RCC 7860 (cell line): Measurements from ENCODE around the gene CHRNA1.

Experiments used
- DNase-seq: peaks from one replicate; pipeline ENCODE4 v3.0.0-alpha.2; 2015; ENCODE audit warnings: low spot score
- FAIRE-seq: peaks from 2 replicates; lab custom pipeline; 2012; peaks lifted over from hg19 to GRCh38; lab: Jason Lieb, UNC

The CHRNA1 gene

DNA sequence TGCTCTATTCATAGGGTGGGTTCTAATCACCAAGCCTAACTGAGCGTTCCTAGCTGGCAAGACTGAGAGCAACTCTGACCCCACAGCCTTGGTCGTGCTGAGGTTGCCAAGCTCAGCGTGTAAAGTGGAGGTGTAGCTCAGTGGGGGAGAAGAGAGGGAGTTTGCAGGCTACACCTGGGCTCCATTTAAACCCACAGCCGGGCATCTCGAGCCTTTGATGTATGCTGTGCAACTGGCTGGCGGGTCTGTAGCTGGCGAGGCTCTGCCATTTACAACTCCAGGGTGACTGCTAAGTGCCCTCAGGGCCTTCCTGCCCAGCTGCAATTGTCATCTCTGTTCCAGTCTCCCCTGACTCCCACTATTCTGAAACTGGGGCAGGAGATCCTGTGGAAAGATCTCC, 20.0 kb upstream of the CHRNA1 start:
- DNase-seq (no peak), FAIRE-seq (no peak)

DNA sequence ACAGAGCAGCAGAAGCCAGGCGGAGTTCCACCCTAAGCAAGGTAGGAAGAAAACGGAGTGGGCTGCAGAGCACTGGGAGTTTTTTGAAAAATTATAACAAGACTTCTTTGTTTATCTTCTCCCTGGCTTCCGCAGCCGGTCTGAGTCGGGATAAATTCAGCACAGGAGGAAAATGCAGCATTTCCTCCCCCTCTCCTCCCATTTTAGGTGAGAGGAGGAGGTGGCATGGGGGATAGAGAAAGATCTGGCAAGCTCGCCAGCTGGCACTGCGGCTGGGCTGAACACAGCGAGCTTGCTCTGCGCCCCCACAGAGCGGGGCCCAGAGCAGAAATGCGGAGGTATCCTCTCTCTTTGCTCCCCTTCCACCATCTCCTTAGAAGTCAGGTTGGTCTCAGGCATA, 17.7 kb upstream of the CHRNA1 start:
- FAIRE-seq, result no peak
- no peak for DNase-seq

DNA sequence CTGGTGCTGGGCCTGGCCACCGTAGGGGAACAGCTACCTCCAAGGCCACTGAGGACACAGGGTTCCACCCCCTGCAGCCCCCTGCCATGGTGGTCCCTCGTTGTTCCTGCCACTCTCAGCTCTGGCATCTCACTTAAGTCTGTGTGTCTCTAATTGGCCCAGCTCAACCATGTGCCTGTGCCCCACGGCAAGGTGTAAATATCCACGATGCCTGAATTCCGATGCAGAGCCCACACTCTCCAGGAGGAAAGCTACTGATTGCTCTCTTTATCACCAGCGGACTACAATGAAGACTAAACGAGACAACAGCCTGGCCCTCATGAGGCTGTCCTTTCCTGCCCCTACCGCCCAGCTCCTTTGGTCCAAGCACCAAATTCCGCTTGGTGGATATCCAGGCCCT, 17.0 kb upstream of the CHRNA1 start:
- no peak for FAIRE-seq
- DNase-seq, result no peak

DNA sequence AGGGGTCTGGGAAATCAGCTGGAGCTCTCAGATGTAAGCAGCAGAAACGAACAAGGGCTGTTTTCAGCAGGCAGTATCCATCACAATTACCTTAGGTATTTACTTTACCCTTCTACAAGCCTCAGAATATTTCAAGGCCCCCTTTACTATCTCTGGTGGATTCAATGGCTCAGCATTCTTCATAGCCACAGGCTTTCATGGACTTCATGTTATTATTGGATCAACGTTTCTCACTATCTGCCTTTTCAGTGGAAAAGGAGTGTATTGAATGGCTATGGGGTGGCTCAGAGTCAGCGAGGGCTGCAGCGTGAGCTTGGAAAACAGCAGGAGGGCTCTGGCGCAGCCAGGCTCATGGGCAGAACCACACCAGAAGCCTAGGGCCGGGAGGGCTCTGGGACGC, 16.6 kb upstream of the CHRNA1 start:
- DNase-seq (no peak), FAIRE-seq (no peak)

DNA sequence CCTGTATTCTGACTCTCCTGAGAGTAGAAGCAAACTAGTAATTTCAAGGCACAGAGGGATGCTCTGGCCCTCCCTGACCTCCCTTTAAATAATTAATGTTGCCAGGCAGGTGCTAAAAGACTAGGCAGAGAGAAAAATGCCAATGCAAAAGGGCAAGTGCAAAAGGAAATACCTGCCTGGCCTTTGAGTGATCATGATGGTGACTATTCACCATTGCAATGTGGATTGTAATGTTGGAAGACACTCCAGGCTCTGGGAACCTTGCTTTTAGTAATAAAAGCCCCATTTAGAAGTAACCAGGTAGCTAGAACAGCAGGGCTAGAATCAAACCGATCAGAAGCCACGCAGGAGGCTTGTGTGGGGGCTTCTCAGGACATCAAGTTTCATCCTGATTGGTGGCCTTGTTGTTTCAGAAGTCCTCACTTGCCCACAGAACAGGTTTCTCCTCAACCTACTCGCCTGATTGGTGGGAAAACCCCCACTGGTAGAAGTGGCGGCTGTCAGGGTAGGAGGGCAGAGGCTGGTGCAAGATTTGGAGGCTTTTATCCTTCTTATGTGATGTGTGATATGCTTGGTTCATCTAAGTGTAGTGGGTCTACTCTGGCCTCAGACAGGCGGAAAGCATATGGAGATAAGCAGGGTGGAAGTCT, 16.0 kb upstream of the CHRNA1 start:
- DNase-seq, result no peak
- FAIRE-seq, result no peak

DNA sequence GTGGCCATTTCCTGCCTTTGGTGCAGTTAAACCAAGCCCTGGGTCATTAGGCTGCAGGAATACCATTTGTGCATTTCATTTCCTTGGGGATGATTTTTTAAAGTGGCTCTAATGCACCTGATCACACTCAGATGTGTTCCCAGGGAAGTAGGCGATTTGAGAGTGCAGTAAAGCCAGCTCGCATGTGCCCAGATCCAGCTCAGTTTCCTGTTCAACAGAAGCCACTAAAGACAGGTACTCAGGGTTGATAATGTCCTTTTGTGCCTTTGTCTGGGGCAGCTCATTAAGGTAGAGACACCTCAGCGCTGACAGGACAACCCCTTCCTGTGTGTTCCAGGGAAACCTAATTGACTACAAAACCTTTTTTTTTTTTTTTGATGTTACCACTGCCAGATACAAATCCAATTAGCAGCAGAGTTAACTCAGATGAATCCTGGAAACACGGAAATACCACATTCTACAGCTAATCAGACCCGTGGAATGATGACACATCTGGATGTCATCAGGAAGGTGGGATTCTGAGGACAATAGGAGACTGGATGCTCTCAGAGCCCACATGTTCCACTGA, 15.2 kb upstream of the CHRNA1 start:
- FAIRE-seq, result no peak
- peak; percentile 38 for DNase-seq

DNA sequence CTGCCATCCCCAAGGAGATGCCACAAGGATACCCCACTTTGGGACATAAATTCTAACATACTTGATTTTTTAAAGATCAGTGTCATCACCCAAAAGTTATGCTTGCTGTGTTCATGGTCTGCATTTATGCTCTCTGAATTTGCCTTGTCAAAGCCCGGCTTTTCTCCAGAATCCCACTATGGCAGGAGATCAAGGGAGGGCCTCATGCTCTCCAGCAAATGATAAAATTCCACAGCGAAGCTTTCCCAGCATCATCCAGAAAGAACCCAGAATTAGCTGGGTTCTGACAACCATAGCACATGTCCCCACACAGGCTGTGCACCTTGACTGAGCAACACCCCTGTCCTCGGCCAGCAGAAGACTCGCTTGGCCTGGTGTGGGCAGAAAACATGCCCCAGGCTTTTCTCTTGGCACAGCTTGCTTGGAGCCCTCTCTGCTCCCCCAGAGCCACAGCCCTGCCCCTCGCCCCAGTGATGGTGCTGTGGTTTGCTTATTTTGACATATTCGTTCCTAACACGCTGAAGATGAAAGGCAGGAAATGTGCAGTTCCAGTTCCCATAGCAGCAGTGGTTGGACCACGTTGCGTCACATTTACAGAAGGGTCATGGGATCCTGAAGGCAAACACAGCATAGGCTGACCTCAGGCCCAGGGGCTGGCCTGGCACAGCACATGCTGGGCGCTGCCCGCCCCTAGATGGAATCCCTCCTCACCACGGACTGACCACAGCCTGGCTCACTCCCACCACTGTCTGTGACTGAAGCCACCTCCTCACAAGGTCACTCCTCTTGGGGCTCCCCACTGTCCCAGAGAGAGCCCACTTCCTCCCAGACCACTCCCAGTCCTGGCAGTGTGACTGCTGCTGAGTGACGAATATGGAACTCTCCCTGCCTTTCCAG, 14.1 kb upstream of the CHRNA1 start:
- FAIRE-seq (peak; percentile 72), DNase-seq (peak; percentile 91)

DNA sequence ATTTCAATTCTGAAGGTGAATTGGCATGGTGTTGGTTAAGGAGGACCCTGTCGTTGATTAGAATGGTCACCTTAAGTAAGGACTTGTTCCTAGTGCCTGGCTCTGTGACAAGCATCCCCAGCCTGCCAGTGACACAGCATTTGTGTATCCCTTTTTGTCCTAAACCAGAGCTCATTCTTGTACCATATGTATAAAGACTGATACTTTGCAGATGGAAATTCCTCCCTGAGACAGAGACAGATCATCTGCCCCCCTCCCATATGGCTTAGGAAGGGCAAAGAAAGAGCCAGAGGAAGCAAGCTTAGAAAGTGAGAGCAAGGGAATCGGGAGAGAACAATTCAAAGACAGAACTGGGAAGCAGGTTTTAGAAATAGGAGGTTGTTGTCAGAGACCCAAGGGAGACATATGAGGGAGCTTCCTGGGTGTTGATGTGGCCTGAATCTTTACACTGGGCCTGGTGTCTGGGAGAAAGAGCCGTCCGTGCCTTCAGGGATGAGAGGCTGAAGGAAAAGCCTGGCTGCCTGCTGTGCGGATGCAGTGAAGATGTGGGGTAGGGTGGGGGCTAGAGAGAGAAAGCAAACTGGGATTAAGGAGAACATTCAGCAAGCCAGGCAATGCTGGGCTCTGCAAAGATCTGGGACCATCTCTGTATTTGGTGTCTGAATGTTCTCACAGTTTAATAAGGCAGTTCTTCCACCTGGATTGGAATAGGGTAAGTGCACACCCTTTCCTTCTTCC, 13.2 kb upstream of the CHRNA1 start:
- DNase-seq (no peak), FAIRE-seq (no peak)

DNA sequence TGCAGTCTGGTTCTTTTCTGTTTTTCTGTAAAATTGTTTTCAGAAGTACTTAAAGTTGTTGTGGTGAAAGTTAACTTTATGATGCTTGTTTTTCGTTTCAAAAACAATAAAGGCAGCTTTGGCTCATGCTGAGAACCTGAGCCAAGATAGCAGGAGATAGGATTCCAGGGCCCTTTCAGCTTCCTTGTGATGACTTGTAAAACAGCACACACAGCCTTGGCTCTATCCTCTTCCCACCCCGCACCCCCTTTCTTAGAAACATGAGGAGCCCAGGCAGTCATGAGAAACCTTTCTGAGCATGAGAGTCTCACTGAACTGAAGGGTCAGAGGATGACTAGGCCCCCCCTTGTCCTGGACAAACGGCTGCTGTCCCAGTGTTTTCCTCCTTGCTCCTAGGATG, 12.4 kb upstream of the CHRNA1 start:
- no peak for DNase-seq
- no peak for FAIRE-seq

DNA sequence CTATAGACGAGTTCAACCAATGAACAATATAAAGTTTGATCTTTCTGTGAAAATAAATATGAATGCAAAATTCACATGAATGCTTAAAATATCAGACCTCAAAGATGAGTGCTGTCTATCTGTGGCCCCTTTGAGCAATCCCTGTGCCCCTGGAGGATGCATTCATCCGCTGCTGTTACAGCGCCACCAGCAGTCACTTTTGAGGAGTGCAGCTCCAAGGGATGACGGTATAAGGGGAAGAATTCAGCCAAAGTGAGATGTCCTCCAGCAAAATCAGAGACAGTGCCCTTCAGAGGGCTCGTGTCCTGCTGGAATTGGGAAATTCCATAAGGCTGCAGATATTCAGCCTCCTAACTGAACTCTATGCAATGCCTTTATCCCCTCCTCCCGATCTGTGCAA, 12.0 kb upstream of the CHRNA1 start:
- FAIRE-seq (no peak), DNase-seq (no peak)

DNA sequence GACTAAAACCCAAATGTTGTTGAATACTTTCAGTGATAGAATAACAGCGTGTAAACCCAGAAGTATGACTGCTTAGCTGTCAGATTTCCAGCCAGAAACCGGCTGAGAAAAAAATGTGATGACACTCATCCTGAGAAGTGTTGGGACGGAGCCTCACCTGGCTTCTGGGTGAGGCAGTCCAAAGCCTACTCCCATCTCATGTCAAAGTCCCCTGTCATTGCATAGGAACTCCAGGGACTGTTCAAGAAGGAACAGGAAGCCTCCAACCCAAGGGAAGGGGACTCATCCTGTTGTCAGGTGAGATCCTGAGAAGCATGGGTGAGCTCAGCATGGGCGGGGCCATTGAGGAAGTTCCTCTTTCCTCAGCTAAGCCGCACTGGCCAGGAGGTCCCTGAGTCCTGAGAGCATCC, 11.3 kb upstream of the CHRNA1 start:
- no peak for DNase-seq
- no peak for FAIRE-seq

DNA sequence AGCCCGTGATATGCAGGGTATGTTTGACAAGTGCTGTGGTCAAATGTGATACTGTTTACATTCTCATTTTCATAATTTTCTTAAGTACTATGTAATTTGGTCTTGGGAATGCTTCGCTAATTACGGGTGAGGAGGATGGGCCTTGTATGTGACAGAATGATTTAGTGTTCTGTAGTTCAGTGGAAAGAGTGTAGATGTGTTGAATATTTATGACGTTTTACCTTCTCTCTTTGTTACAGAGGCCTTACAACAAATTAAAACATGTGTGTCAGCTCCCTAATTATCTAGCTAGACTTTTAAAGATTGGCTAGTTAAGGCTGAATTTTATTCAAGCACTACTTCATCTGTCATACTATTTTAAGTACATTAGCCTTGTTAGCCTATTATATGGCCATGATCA, 10.6 kb upstream of the CHRNA1 start:
- DNase-seq (no peak), FAIRE-seq (no peak)

DNA sequence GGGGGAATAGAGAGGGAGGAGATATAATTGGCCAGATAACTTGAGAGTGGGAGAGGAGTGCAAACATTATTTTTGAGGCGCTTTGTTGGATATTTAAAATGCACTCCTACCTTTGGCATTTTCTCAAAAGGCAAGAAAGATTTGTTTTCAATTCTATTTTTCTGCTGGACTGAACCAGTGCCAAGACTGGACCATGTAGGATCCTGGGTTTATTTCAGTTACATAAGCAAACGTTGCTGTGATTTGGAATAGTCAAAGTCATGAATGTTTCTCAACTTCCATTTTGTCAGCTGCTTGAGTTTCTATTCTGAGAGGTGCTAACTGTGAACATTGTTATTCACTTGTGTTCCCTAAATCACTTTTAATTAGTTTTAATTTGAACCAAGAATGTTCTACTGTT, 8.9 kb upstream of the CHRNA1 start:
- no peak for FAIRE-seq
- no peak for DNase-seq

DNA sequence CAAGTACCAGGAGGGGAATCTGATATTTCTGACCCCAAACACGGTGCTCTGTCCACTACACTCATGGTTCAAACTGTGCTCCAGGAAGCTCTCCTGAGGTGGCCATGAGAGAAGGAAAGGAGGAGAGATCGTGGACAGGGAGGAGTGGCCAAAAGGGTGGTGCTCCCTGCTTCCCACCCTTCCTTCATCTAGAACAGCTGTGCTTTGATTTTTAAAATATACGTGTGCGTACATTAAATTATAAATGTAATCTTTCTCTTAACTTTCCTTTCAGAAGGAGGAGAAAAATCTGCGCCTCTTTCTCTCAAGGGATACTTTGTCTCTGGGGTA, 8.2 kb upstream of the CHRNA1 start:
- DNase-seq (no peak), FAIRE-seq (no peak)

DNA sequence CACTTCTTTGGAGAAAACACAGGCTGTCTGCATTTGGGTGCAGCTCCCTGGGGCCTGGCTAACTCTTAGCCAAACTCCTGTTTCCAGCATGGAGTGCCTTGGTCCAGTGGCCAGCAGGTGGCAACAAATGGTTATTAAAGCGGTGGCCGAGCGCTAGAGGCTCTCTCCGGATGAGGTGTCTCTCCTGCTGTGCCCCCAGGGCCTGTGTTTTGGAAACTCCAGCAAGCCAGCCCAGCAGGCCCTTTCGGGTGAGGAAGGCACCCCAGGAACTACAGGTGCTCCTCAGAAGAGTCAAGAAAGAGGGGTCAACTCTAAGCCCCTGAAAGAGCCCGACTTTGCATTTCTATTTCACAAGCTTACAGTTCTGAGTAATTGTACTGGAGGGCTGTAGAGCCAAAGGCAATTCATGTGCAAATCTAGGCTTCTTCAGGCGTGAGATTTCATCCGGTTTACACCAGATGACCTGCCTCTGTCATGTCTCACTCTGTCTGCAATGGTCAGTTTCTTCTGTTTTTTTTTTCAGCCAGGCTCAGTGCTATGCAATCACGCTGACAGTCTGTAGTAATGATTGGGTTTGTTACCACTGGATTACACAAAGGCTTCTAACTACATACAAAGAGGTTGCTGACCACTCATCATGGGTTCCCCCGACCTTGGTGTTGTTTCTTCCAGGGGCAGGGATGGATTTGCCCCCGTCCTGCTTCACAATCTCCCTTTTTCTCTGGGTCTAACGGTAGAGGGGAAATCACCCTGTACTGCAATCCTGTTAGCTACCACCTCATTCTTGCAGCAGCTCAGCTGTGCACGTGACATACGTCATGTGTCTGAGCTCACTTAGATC, 7.6 kb upstream of the CHRNA1 start:
- no peak for FAIRE-seq
- DNase-seq, result peak; percentile 58

DNA sequence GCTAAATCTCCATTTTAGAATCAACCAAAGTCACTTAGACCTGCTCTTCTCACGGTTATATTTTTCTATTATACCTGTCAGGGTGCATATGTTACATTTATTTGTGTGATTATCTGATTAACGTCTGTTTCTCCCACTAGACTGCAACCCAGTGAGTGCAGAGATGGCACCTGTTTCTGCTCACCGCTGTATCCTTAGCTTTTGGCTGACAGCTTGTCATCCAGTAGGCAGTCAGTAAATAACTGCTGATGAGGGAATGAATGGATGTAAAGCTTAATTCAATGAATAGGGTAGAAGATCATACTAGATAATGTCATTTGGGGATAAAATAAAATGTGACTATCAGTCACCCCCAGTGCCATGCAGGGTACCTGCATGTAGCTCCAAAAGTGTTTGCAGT, 6.9 kb upstream of the CHRNA1 start:
- FAIRE-seq (no peak), DNase-seq (no peak)

DNA sequence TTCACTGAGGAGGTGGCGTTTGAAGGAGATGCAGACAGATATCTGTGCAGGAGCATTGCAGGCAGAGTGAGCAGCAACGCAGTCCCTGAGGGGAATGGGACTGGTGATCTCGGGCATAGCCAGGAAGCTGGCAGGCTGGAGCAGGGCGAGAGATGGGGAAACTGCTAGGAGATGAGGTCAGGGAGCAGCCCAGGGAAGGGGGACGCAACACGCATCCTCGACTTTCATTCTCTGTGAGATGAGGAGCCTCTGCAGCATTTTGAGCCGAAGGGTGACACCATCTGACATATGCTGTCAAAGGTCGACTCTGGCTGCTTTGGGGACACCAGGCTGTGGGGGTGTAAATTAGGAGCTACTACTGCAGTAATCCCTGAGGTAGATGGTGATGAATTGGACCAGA, 4.3 kb upstream of the CHRNA1 start:
- FAIRE-seq (no peak), DNase-seq (no peak)

DNA sequence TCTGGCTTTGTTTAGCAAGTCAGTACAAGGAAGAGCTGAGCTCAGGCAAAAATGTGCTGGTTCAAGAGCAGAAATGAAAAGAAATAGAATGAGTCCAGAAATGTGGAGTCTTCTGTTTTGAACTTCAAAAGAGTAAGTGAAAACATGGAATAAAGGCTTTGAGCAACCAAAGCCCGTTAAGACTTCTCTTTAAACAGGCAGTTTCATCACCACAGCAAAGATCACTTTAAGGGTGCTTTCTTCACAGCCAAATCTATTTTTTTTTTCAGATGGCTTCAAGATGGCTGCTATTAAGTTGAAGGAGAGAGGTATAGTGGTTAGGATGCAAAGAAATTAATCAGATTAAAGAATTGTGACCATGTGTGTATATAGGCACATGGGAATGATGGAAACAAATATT, 2.0 kb upstream of the CHRNA1 start:
- DNase-seq, result no peak
- no peak for FAIRE-seq

DNA sequence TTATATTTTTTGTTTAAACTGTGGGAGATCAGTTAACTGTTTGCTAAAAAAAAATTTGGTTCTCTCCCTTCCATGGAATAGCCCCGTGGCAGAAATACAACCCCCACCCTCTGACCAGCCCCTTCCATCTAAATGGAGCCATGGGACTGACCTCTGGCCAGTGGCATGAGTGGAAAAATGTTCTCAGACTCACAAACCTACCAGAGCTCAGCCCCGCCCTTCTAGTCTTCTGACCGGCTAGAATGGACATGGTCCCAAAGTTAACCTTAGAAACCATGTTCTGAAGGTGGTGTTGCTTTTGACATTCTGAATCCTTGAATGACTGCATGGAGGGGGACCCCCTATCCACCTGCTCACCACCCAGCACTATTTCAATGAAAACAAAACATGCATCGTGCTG, 1.3 kb upstream of the CHRNA1 start:
- no peak for FAIRE-seq
- no peak for DNase-seq

DNA sequence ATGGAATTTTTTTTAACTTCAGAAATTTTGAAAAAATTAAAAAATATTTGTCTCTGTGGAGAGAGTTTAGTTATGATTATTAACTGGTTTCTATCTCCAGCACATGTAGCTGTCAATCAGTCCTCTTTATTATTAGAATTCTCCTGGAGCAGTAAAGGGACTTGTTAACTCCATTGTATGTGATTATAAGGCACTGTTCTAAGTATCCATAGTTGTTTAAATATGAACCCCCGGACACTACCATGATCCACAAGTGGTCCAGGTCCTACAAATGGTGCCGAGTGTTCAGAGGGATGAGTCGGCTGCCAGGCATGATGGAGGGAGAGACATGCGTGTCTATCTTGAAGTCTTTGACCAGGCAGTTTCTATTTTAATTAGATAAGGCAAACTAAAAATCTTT, 492 bp downstream of the CHRNA1 start:
- no peak for DNase-seq
- FAIRE-seq, result no peak

DNA sequence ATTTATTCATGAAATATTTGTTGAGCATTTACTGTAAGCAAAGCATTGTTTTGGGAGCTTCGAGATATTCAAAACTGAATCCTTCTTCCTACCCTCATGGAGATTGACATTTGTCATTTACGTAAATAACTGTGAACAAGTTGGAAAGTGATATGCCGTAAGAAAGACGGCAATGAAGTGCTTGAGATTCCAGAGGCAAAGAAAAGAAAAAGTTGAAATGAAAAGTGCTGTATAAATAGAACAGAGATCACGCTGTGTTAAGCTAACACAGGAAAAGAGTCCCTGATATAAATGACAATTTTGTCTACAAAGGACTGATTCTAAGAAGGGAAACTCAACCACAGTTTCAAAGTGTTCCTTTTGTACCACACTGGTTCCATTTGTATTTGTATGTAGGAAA, 1.8 kb downstream of the CHRNA1 start:
- FAIRE-seq (no peak), DNase-seq (no peak)
